NCI-H187 (cell line): ENCODE measurements around the gene RING1.

Experiments
- DNase-seq, 2 experiments: peaks; one replicate each; lab custom pipeline; 2025; lab: John Stamatoyannopoulos, UW

The RING1 gene

GRCh38 chr6:33247977-33248642 lies 39.8 kb downstream of the RING1 start:
- peak; percentile 75 to 92 for DNase-seq

- DNase-seq = no peak
Measured at GRCh38 chr6:33248643-33248931, 40.3 kb downstream of the RING1 start.

- DNase-seq = peak; percentile 94 to 95
Measured at GRCh38 chr6:33248932-33249731, 40.8 kb downstream of the RING1 start.

- DNase-seq = no peak
Measured at GRCh38 chr6:33249732-33250630, 41.7 kb downstream of the RING1 start.

- no peak for DNase-seq
Measured at GRCh38 chr6:33250731-33251130, 42.4 kb downstream of the RING1 start.

GRCh38 chr6:33251395-33252012 lies 43.2 kb downstream of the RING1 start:
- no peak for DNase-seq

- no peak for DNase-seq
Measured at GRCh38 chr6:33252759-33253158, 44.5 kb downstream of the RING1 start.

GRCh38 chr6:33254591-33254990 lies 46.3 kb downstream of the RING1 start:
- DNase-seq = no peak

GRCh38 chr6:33259032-33259431 lies 50.7 kb downstream of the RING1 start:
- no peak for DNase-seq
